ENCODE results near the gene AKT1S1. TPM values are rescaled to one million over a fixed set of nuclear protein-coding genes. Genes with fewer than 3 reads are reported as not detected.

Gene AKT1S1
- total RNA-seq, 2 experiments from 2014 or later: 21.0 to 22.7 TPM

GRCh38 chr19:49891393-49891792, 14.2 kb upstream of the AKT1S1 start:
- DNase-seq: no peak
- Mint-ChIP-seq H3K27me3 (no peaks in the 10 kb centered on the region), H3K9me3 (peaks cover 2% of the 10 kb centered on the region), H3K27ac (no peak overlapping the region), H3K4me3 (no peak overlapping the region), H3K4me1 (peaks cover 11% of the 10 kb centered on the region), H3K36me3 (peaks cover 10% of the 10 kb centered on the region)

- peaks cover 2% of the 10 kb centered on the region for H3K9me3 Mint-ChIP-seq
- H3K27ac Mint-ChIP-seq: no peak overlapping the region
Measured at GRCh38 chr19:49890349-49891311, 13.5 kb upstream of the AKT1S1 start.

GRCh38 chr19:49889687-49890348, 12.7 kb upstream of the AKT1S1 start:
- no peaks in the 10 kb centered on the region for H3K27me3 Mint-ChIP-seq
- DNase-seq: peak; percentile 84
- H3K4me1 Mint-ChIP-seq: peaks cover 2% of the 10 kb centered on the region
- peak overlapping the region; percentile 57 for H3K4me3 Mint-ChIP-seq
- H3K36me3 Mint-ChIP-seq: peaks cover 12% of the 10 kb centered on the region
- H3K27ac Mint-ChIP-seq: no peak overlapping the region
- peaks cover 2% of the 10 kb centered on the region for H3K9me3 Mint-ChIP-seq

More at GRCh38 chr19:49890349-49891311, 13.5 kb upstream of the AKT1S1 start:
- H3K36me3 Mint-ChIP-seq: peaks cover 10% of the 10 kb centered on the region
- peaks cover 6% of the 10 kb centered on the region for H3K4me1 Mint-ChIP-seq
- peak; percentile 57 for DNase-seq
- H3K27me3 Mint-ChIP-seq: no peaks in the 10 kb centered on the region
- H3K4me3 Mint-ChIP-seq: peak overlapping the region; percentile 57

- peaks cover 12% of the 10 kb centered on the region for H3K36me3 Mint-ChIP-seq
- DNase-seq: no peak
- H3K27me3 Mint-ChIP-seq: no peaks in the 10 kb centered on the region
Measured at GRCh38 chr19:49889038-49889686, 12.0 kb upstream of the AKT1S1 start.

GRCh38 chr19:49888510-49888824, 11.3 kb upstream of the AKT1S1 start:
- no peak for DNase-seq
- H3K27ac Mint-ChIP-seq: no peak overlapping the region
- peaks cover 2% of the 10 kb centered on the region for H3K4me1 Mint-ChIP-seq
- peaks cover 2% of the 10 kb centered on the region for H3K9me3 Mint-ChIP-seq
- no peaks in the 10 kb centered on the region for H3K27me3 Mint-ChIP-seq
- no peak overlapping the region for H3K4me3 Mint-ChIP-seq
- peaks cover 15% of the 10 kb centered on the region for H3K36me3 Mint-ChIP-seq

More at GRCh38 chr19:49889038-49889686, 12.0 kb upstream of the AKT1S1 start:
- Mint-ChIP-seq H3K9me3 (peaks cover 2% of the 10 kb centered on the region), H3K27ac (no peak overlapping the region), H3K4me1 (peaks cover 2% of the 10 kb centered on the region), H3K4me3 (no peak overlapping the region)

- Mint-ChIP-seq H3K9me3 (peaks cover 2% of the 10 kb centered on the region), H3K36me3 (peaks cover 19% of the 10 kb centered on the region), H3K27me3 (no peaks in the 10 kb centered on the region), H3K4me1 (peaks cover 2% of the 10 kb centered on the region), H3K27ac (no peak overlapping the region), H3K4me3 (no peak overlapping the region)
- no peak for DNase-seq
Measured at GRCh38 chr19:49887665-49888509, 10.7 kb upstream of the AKT1S1 start.

- Mint-ChIP-seq H3K9me3 (peaks cover 2% of the 10 kb centered on the region), H3K27me3 (no peaks in the 10 kb centered on the region), H3K36me3 (peaks cover 19% of the 10 kb centered on the region), H3K4me1 (peaks cover 2% of the 10 kb centered on the region), H3K27ac (no peak overlapping the region), H3K4me3 (no peak overlapping the region)
- DNase-seq: no peak
Measured at GRCh38 chr19:49887037-49887664, 10.0 kb upstream of the AKT1S1 start.

GRCh38 chr19:49884760-49885159, 7.6 kb upstream of the AKT1S1 start:
- Mint-ChIP-seq H3K36me3 (peaks cover 27% of the 10 kb centered on the region), H3K27ac (no peak overlapping the region)

GRCh38 chr19:49884109-49884508, 7.0 kb upstream of the AKT1S1 start:
- no peaks in the 10 kb centered on the region for H3K27me3 Mint-ChIP-seq

More at GRCh38 chr19:49884760-49885159, 7.6 kb upstream of the AKT1S1 start:
- Mint-ChIP-seq H3K9me3 (peaks cover 2% of the 10 kb centered on the region), H3K4me3 (no peak overlapping the region), H3K27me3 (no peaks in the 10 kb centered on the region), H3K4me1 (peaks cover 2% of the 10 kb centered on the region)
- DNase-seq: no peak

GRCh38 chr19:49883094-49883493, 5.9 kb upstream of the AKT1S1 start:
- peaks cover 28% of the 10 kb centered on the region for H3K36me3 Mint-ChIP-seq
- no peak overlapping the region for H3K27ac Mint-ChIP-seq
- peaks cover 14% of the 10 kb centered on the region for H3K4me1 Mint-ChIP-seq
- H3K9me3 Mint-ChIP-seq: no peaks in the 10 kb centered on the region
- H3K27me3 Mint-ChIP-seq: no peaks in the 10 kb centered on the region
- H3K4me3 Mint-ChIP-seq: no peak overlapping the region
- no peak for DNase-seq

More at GRCh38 chr19:49884109-49884508, 7.0 kb upstream of the AKT1S1 start:
- H3K9me3 Mint-ChIP-seq: no peaks in the 10 kb centered on the region
- DNase-seq: no peak
- H3K27ac Mint-ChIP-seq: no peak overlapping the region
- no peak overlapping the region for H3K4me3 Mint-ChIP-seq
- peaks cover 5% of the 10 kb centered on the region for H3K4me1 Mint-ChIP-seq
- H3K36me3 Mint-ChIP-seq: peaks cover 26% of the 10 kb centered on the region

GRCh38 chr19:49882643-49883042, 5.5 kb upstream of the AKT1S1 start:
- Mint-ChIP-seq H3K9me3 (no peaks in the 10 kb centered on the region), H3K27ac (no peak overlapping the region), H3K4me3 (no peak overlapping the region), H3K4me1 (peaks cover 16% of the 10 kb centered on the region), H3K36me3 (peaks cover 28% of the 10 kb centered on the region), H3K27me3 (no peaks in the 10 kb centered on the region)
- no peak for DNase-seq

- no peak for DNase-seq
- H3K4me1 Mint-ChIP-seq: peaks cover 16% of the 10 kb centered on the region
- no peaks in the 10 kb centered on the region for H3K27me3 Mint-ChIP-seq
- no peak overlapping the region for H3K4me3 Mint-ChIP-seq
- peaks cover 28% of the 10 kb centered on the region for H3K36me3 Mint-ChIP-seq
- H3K27ac Mint-ChIP-seq: no peak overlapping the region
- H3K9me3 Mint-ChIP-seq: no peaks in the 10 kb centered on the region
Measured at GRCh38 chr19:49881672-49882394, 4.7 kb upstream of the AKT1S1 start.

- Mint-ChIP-seq H3K36me3 (peaks cover 28% of the 10 kb centered on the region), H3K9me3 (no peaks in the 10 kb centered on the region), H3K4me3 (no peak overlapping the region), H3K4me1 (peaks cover 15% of the 10 kb centered on the region), H3K27me3 (no peaks in the 10 kb centered on the region), H3K27ac (no peak overlapping the region)
- DNase-seq: no peak
Measured at GRCh38 chr19:49881186-49881585, 4.0 kb upstream of the AKT1S1 start.
